ENCODE results near the gene SLC48A1.

DNA sequence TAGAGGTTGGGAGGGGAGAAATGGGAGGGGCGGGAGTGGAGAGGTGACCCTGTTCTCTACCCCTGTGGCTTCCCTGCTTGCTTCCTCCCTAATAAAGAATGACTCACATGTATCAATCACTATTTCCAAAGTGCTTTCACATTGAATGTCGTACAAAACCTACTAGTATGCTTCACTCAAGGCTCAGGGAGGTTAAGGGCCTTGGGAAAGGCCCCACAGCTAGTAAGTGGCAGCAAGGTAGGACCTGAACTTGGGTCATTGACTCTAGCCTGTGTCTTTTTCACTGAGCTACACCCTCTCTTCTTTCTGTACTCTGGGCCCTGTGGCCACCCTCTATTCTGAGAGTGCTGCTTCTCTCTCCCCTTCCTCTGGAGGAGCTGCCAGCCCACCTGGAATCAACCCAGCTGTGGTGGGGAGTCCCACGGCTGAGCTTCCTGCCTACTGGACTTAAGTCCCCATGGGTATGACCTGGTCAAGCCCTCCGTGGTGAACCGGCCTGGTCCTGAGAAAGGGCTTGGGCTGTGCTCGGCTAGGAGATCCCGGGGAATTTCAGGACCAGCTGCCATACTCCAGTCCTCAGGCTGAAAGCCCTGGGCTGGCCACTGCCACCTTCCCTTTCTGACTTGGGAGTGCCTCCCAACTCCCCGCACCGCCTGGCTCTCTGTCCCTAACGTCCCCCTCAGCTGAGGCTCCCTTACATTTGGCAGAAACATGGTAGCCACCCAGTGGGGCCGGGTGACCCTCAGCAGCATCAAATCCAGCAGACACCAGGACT is 13.0 kb downstream of the SLC48A1 start:
- TF ChIP-seq MYC (IDR thresholded peaks at IDR 0.05; ENCODE audit: low read depth, low read length): no peak
- TF ChIP-seq, protein P1, sequence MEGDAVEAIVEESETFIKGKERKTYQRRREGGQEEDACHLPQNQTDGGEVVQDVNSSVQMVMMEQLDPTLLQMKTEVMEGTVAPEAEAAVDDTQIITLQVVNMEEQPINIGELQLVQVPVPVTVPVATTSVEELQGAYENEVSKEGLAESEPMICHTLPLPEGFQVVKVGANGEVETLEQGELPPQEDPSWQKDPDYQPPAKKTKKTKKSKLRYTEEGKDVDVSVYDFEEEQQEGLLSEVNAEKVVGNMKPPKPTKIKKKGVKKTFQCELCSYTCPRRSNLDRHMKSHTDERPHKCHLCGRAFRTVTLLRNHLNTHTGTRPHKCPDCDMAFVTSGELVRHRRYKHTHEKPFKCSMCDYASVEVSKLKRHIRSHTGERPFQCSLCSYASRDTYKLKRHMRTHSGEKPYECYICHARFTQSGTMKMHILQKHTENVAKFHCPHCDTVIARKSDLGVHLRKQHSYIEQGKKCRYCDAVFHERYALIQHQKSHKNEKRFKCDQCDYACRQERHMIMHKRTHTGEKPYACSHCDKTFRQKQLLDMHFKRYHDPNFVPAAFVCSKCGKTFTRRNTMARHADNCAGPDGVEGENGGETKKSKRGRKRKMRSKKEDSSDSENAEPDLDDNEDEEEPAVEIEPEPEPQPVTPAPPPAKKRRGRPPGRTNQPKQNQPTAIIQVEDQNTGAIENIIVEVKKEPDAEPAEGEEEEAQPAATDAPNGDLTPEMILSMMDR (IDR thresholded peaks at IDR 0.05; ENCODE audit: extremely low read depth in 1 of 2, insufficient read depth in 1 of 2, low read depth in 1 of 2, low read length in 2 of 2): no peak
- TF ChIP-seq, protein P2, sequence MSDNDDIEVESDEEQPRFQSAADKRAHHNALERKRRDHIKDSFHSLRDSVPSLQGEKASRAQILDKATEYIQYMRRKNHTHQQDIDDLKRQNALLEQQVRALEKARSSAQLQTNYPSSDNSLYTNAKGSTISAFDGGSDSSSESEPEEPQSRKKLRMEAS (IDR thresholded peaks at IDR 0.05; ENCODE audit: insufficient read depth, insufficient read length): no peak
- TF ChIP-seq POLR2A (IDR thresholded peaks at IDR 0.05; ENCODE audit: low read depth, low read length): no peak
- no peak for TF ChIP-seq GATA2 (IDR thresholded peaks at IDR 0.05; ENCODE audit: insufficient read depth, insufficient read length, low read depth, low read length)

Data from endothelial cell of umbilical vein (primary cell).